ENCODE measurements around the gene SH3PXD2A. TPM values are rescaled to one million over a fixed set of nuclear protein-coding genes. Genes with fewer than 3 reads are reported as not detected.

The SH3PXD2A gene
- total and polyA plus RNA-seq, 5 donors from 2014 or later, result 0.24 to 15.4 (median 0.47) TPM

GRCh38 chr10:103893817-103894216 is 38.4 kb upstream of the SH3PXD2A start:
- H3K27ac ChIP-seq (ENCODE audit: insufficient read depth, low read length, poor library complexity, severe bottlenecking), result peak overlapping the region; percentile 28
- no peaks in the 10 kb centered on the region for H3K27me3 ChIP-seq (ENCODE audit: control insufficient read depth, insufficient read depth, low read length)
- H3K36me3 Mint-ChIP-seq, result peaks cover 54% of the 10 kb centered on the region

GRCh38 chr10:103892181-103892580 is 36.8 kb upstream of the SH3PXD2A start:
- H3K4me1 ChIP-seq (ENCODE audit: control insufficient read depth, insufficient read depth, low read length, poor library complexity, severe bottlenecking), result peaks cover 24% of the 10 kb centered on the region
- H3K36me3 ChIP-seq (ENCODE audit: control insufficient read depth, insufficient read depth, low read length), result peaks cover 86% of the 10 kb centered on the region
- no peaks in the 10 kb centered on the region for H3K27me3 ChIP-seq (ENCODE audit: control insufficient read depth, insufficient read depth, low read length)
- no peak for DNase-seq
- Mint-ChIP-seq H3K9me3 (no peaks in the 10 kb centered on the region), H3K4me1 (peaks cover 28 to 66% (median 47%) of the 10 kb centered on the region in 4 donors), H3K36me3 (peaks cover 50% of the 10 kb centered on the region), H3K4me3 (no peak overlapping the region), H3K27me3 (no peaks in the 10 kb centered on the region), H3K27ac (peak overlapping the region in 1 of 3 donors; percentile 91)
- H3K4me3 ChIP-seq (ENCODE audit: low read depth, low read length), result no peak overlapping the region
- H3K9me3 ChIP-seq (ENCODE audit: control insufficient read depth in 2 of 2, low read length in 2 of 2), result no peaks in the 10 kb centered on the region
- no peak overlapping the region for H3K27ac ChIP-seq (ENCODE audit: insufficient read depth, low read length, poor library complexity, severe bottlenecking)
- ATAC-seq (ENCODE audit: low read depth in 2 of 2), result no peak

More at GRCh38 chr10:103893817-103894216, 38.4 kb upstream of the SH3PXD2A start:
- peak overlapping the region in 1 of 4 donors; percentile 57 for H3K4me3 Mint-ChIP-seq
- peak overlapping the region; percentile 82 to 91 (median 89) for H3K27ac Mint-ChIP-seq
- peaks cover 86% of the 10 kb centered on the region for H3K36me3 ChIP-seq (ENCODE audit: control insufficient read depth, insufficient read depth, low read length)
- no peaks in the 10 kb centered on the region for H3K27me3 Mint-ChIP-seq
- ATAC-seq (ENCODE audit: low read depth in 2 of 2) (no peak), DNase-seq (no peak)
- H3K4me1 Mint-ChIP-seq, result peaks cover 26 to 63% (median 43%) of the 10 kb centered on the region in 4 donors
- peaks cover 20% of the 10 kb centered on the region for H3K4me1 ChIP-seq (ENCODE audit: control insufficient read depth, insufficient read depth, low read length, poor library complexity, severe bottlenecking)
- no peak overlapping the region for H3K4me3 ChIP-seq (ENCODE audit: low read depth, low read length)
- no peaks in the 10 kb centered on the region for H3K9me3 Mint-ChIP-seq
- H3K9me3 ChIP-seq (ENCODE audit: control insufficient read depth in 2 of 2, low read length in 2 of 2), result no peaks in the 10 kb centered on the region

GRCh38 chr10:103890688-103891087 is 35.3 kb upstream of the SH3PXD2A start:
- peaks cover 26 to 59% (median 44%) of the 10 kb centered on the region in 4 donors for H3K4me1 Mint-ChIP-seq
- peak overlapping the region in 1 of 4 donors; percentile 9 for H3K4me3 Mint-ChIP-seq
- no peaks in the 10 kb centered on the region for H3K9me3 Mint-ChIP-seq
- no peaks in the 10 kb centered on the region for H3K27me3 Mint-ChIP-seq
- ATAC-seq (ENCODE audit: low read depth in 2 of 2) (no peak), DNase-seq (no peak)
- Histone ChIP-seq H3K36me3 (ENCODE audit: control insufficient read depth, insufficient read depth, low read length) (peaks cover 86% of the 10 kb centered on the region), H3K27ac (ENCODE audit: insufficient read depth, low read length, poor library complexity, severe bottlenecking) (peak overlapping the region; percentile 27), H3K27me3 (ENCODE audit: control insufficient read depth, insufficient read depth, low read length) (no peaks in the 10 kb centered on the region), H3K9me3 (ENCODE audit: control insufficient read depth in 2 of 2, low read length in 2 of 2) (no peaks in the 10 kb centered on the region), H3K4me1 (ENCODE audit: control insufficient read depth, insufficient read depth, low read length, poor library complexity, severe bottlenecking) (peaks cover 24% of the 10 kb centered on the region), H3K4me3 (ENCODE audit: low read depth, low read length) (no peak overlapping the region)
- peak overlapping the region; percentile 78 to 88 (median 81) for H3K27ac Mint-ChIP-seq
- H3K36me3 Mint-ChIP-seq, result peaks cover 47% of the 10 kb centered on the region

- H3K4me3 Mint-ChIP-seq, result peak overlapping the region in 1 of 4 donors; percentile 31
- Histone ChIP-seq H3K36me3 (ENCODE audit: control insufficient read depth, insufficient read depth, low read length) (peaks cover 85% of the 10 kb centered on the region), H3K27me3 (ENCODE audit: control insufficient read depth, insufficient read depth, low read length) (no peaks in the 10 kb centered on the region), H3K4me1 (ENCODE audit: control insufficient read depth, insufficient read depth, low read length, poor library complexity, severe bottlenecking) (peaks cover 19% of the 10 kb centered on the region), H3K4me3 (ENCODE audit: low read depth, low read length) (no peak overlapping the region), H3K27ac (ENCODE audit: insufficient read depth, low read length, poor library complexity, severe bottlenecking) (peak overlapping the region; percentile 27), H3K9me3 (ENCODE audit: control insufficient read depth in 2 of 2, low read length in 2 of 2) (no peaks in the 10 kb centered on the region)
- peak; percentile 13 to 32 for ATAC-seq (ENCODE audit: low read depth in 2 of 2)
- no peaks in the 10 kb centered on the region for H3K9me3 Mint-ChIP-seq
- H3K27ac Mint-ChIP-seq, result peak overlapping the region; percentile 78 to 88 (median 81)
- no peaks in the 10 kb centered on the region for H3K27me3 Mint-ChIP-seq
- peaks cover 21 to 54% (median 40%) of the 10 kb centered on the region in 4 donors for H3K4me1 Mint-ChIP-seq
- peaks cover 44% of the 10 kb centered on the region for H3K36me3 Mint-ChIP-seq
- DNase-seq, result peak in 1 of 3 donors; percentile 54
Measured at GRCh38 chr10:103890194-103890658, 34.9 kb upstream of the SH3PXD2A start.

- Histone ChIP-seq H3K4me1 (ENCODE audit: control insufficient read depth, insufficient read depth, low read length, poor library complexity, severe bottlenecking) (peaks cover 9% of the 10 kb centered on the region), H3K36me3 (ENCODE audit: control insufficient read depth, insufficient read depth, low read length) (peaks cover 84% of the 10 kb centered on the region), H3K27me3 (ENCODE audit: control insufficient read depth, insufficient read depth, low read length) (no peaks in the 10 kb centered on the region), H3K27ac (ENCODE audit: insufficient read depth, low read length, poor library complexity, severe bottlenecking) (no peak overlapping the region), H3K9me3 (ENCODE audit: control insufficient read depth in 2 of 2, low read length in 2 of 2) (no peaks in the 10 kb centered on the region), H3K4me3 (ENCODE audit: low read depth, low read length) (no peak overlapping the region)
- Mint-ChIP-seq H3K36me3 (peaks cover 46% of the 10 kb centered on the region), H3K4me3 (no peak overlapping the region), H3K27ac (peak overlapping the region in 2 of 3 donors; percentile 88 to 92), H3K4me1 (peaks cover 14 to 44% (median 33%) of the 10 kb centered on the region in 4 donors), H3K9me3 (no peaks in the 10 kb centered on the region), H3K27me3 (no peaks in the 10 kb centered on the region)
- DNase-seq (no peak), ATAC-seq (ENCODE audit: low read depth in 2 of 2) (no peak)
Measured at GRCh38 chr10:103889121-103889720, 33.8 kb upstream of the SH3PXD2A start.

- peak in 2 of 3 donors; percentile 66 to 75 for DNase-seq
- no peak overlapping the region for H3K4me3 Mint-ChIP-seq
Measured at GRCh38 chr10:103888113-103888841, 32.9 kb upstream of the SH3PXD2A start.

GRCh38 chr10:103885617-103886016 is 30.2 kb upstream of the SH3PXD2A start:
- peaks cover 85% of the 10 kb centered on the region for H3K36me3 ChIP-seq (ENCODE audit: control insufficient read depth, insufficient read depth, low read length)
- ATAC-seq (ENCODE audit: low read depth in 2 of 2), result no peak

More at GRCh38 chr10:103888113-103888841, 32.9 kb upstream of the SH3PXD2A start:
- Mint-ChIP-seq H3K27ac (peak overlapping the region; percentile 20 to 92 (median 88)), H3K27me3 (no peaks in the 10 kb centered on the region), H3K36me3 (peaks cover 49% of the 10 kb centered on the region), H3K4me1 (peaks cover 6 to 37% (median 26%) of the 10 kb centered on the region in 4 donors), H3K9me3 (no peaks in the 10 kb centered on the region)
- H3K27me3 ChIP-seq (ENCODE audit: control insufficient read depth, insufficient read depth, low read length), result no peaks in the 10 kb centered on the region
- H3K4me1 ChIP-seq (ENCODE audit: control insufficient read depth, insufficient read depth, low read length, poor library complexity, severe bottlenecking), result peaks cover 4% of the 10 kb centered on the region
- no peaks in the 10 kb centered on the region for H3K9me3 ChIP-seq (ENCODE audit: control insufficient read depth in 2 of 2, low read length in 2 of 2)
- peaks cover 81% of the 10 kb centered on the region for H3K36me3 ChIP-seq (ENCODE audit: control insufficient read depth, insufficient read depth, low read length)
- H3K27ac ChIP-seq (ENCODE audit: insufficient read depth, low read length, poor library complexity, severe bottlenecking), result no peak overlapping the region
- peak; percentile 76 to 79 for ATAC-seq (ENCODE audit: low read depth in 2 of 2)
- H3K4me3 ChIP-seq (ENCODE audit: low read depth, low read length), result no peak overlapping the region

More at GRCh38 chr10:103885617-103886016, 30.2 kb upstream of the SH3PXD2A start:
- peaks cover 4% of the 10 kb centered on the region for H3K4me1 ChIP-seq (ENCODE audit: control insufficient read depth, insufficient read depth, low read length, poor library complexity, severe bottlenecking)
- no peak overlapping the region for H3K4me3 ChIP-seq (ENCODE audit: low read depth, low read length)
- H3K9me3 ChIP-seq (ENCODE audit: control insufficient read depth in 2 of 2, low read length in 2 of 2), result no peaks in the 10 kb centered on the region
- peaks cover 6 to 30% (median 24%) of the 10 kb centered on the region in 4 donors for H3K4me1 Mint-ChIP-seq
- peaks cover 48% of the 10 kb centered on the region for H3K36me3 Mint-ChIP-seq
- no peak overlapping the region for H3K27ac ChIP-seq (ENCODE audit: insufficient read depth, low read length, poor library complexity, severe bottlenecking)
- H3K4me3 Mint-ChIP-seq, result no peak overlapping the region
- no peak overlapping the region for H3K27ac Mint-ChIP-seq
- H3K27me3 ChIP-seq (ENCODE audit: control insufficient read depth, insufficient read depth, low read length), result no peaks in the 10 kb centered on the region
- H3K27me3 Mint-ChIP-seq, result no peaks in the 10 kb centered on the region
- H3K9me3 Mint-ChIP-seq, result no peaks in the 10 kb centered on the region
- no peak for DNase-seq
